Activated naive CD4-positive, alpha-beta T cell treated with anti-CD3 and anti-CD28 coated beads, Interleukin-2, amount 50 U/mL, for 16 hours (primary cell): Measurements from ENCODE around the gene FLNC.

Experiments
- DNase-seq: peaks from one replicate; pipeline ENCODE4 v3.0.0-alpha.2; 2020

Gene FLNC

GRCh38 chr7:128845475-128845874, 15.3 kb downstream of the FLNC start:
- no peak for DNase-seq

GRCh38 chr7:128845987-128846386, 15.8 kb downstream of the FLNC start:
- no peak for DNase-seq

- no peak for DNase-seq
Measured at GRCh38 chr7:128846781-128847444, 16.7 kb downstream of the FLNC start.

- no peak for DNase-seq
Measured at GRCh38 chr7:128847721-128848211, 17.6 kb downstream of the FLNC start.

DNA sequence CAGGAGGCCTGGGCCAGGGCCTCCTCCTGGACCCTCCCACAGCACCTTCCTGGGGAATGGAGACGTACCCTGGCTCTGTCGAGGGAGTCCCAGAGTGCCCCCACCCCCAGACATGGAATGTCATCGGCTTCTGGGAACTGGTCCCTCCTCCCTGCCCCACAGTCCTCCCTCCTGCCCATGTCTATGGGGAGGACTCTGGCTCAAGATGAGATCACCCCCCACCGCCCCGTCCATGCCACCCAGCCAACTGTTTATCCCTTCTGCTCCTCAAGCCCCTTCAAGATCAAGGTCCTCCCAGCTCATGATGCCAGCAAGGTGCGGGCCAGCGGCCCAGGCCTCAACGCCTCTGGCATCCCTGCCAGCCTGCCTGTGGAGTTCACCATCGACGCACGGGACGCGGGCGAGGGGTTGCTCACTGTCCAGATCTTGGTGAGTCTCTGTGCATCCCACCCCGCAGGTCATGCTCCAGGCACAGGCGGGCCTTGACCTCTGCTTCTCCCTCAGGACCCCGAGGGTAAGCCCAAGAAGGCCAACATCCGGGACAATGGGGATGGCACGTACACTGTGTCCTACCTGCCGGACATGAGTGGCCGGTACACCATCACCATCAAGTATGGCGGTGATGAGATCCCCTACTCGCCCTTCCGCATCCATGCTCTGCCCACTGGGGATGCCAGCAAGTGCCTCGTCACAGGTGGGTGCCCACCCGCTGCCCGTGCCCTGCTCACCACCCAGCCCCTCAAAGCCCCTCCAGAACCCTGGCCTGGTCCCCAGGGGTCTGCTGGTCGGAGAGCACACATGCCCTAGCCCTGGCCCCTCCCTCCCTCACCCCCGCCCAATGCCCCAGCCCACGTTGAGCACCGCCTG, 18.3 kb downstream of the FLNC start:
- DNase-seq, result no peak

- no peak for DNase-seq
Measured at GRCh38 chr7:128849156-128849515, 18.9 kb downstream of the FLNC start.

DNA sequence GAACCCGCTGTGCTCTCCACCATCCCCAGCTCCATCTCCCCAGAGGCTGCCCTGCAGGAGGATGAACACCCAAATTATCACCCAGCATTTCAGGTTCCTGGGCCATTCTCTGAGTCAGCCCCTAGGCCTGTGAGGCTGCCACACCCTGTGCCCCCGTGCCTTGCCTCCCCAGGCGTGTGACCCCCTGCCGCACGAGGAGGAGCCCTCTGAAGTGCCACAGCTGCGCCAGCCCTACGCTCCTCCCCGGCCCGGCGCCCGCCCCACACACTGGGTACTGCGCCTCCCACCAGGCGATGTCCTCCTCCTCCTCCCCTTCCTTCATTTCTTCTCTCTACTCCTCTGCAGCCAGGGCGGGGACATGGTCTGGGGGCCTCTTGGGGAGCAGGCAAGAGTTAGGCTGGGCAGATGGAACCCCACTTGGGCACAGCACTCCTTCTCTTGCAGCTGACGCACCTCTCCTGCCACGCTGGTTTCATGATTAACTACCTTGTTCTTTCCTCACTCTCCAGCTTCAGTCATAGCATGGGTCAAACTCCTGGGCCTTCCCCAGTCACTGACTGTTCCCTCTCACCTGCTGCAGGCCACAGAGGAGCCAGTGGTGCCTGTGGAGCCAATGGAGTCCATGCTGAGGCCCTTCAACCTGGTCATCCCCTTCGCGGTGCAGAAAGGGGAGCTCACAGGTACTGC, 19.7 kb downstream of the FLNC start:
- no peak for DNase-seq

DNA sequence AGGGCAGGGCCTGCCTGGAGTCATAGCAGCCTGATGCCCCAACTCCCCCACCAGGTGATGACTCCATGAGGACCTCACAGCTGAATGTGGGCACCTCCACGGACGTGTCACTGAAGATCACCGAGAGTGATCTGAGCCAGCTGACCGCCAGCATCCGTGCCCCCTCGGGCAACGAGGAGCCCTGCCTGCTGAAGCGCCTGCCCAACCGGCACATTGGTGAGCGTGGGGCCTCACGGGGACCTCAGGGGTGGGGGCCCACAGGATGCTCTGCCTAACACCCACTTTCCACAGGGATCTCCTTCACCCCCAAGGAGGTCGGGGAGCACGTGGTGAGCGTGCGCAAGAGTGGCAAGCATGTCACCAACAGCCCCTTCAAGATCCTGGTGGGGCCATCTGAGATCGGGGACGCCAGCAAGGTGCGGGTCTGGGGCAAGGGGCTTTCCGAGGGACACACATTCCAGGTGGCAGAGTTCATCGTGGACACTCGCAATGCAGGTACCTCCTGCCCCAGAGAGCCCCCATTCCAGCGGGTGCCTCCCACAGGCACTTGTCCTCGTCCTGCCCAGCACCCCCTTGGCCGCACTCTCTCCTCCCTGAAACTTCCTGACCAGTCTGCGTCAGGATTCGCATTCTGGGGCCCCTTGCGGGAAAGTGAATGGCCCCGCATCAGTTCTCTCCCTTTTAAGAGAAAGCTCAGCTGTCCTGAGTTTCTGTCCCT, 22.5 kb downstream of the FLNC start:
- no peak for DNase-seq

GRCh38 chr7:128853799-128854198, 23.6 kb downstream of the FLNC start:
- DNase-seq, result no peak

- DNase-seq, result no peak
Measured at GRCh38 chr7:128854396-128854795, 24.2 kb downstream of the FLNC start.

DNA sequence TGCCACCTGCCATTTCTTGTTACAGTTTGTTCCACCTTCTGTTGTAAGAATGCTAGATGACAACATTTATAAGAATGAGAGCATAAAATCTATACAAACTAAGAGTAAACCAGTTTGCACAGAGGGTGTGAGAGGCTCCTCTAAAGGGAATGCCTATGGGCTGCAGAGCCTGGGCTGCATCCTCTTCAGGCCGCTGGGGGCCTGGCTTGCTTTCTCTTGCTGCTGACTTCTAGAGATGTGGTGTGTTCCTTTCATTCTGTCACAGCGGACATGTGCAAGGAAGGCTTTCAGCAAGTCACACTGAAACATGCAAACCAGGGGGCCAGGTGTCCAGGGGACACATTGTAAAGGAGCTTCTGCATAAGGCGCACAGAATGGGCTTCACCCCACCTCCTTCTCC, 25.4 kb downstream of the FLNC start:
- DNase-seq, result no peak

- no peak for DNase-seq
Measured at GRCh38 chr7:128856001-128856718, 26.0 kb downstream of the FLNC start.

DNA sequence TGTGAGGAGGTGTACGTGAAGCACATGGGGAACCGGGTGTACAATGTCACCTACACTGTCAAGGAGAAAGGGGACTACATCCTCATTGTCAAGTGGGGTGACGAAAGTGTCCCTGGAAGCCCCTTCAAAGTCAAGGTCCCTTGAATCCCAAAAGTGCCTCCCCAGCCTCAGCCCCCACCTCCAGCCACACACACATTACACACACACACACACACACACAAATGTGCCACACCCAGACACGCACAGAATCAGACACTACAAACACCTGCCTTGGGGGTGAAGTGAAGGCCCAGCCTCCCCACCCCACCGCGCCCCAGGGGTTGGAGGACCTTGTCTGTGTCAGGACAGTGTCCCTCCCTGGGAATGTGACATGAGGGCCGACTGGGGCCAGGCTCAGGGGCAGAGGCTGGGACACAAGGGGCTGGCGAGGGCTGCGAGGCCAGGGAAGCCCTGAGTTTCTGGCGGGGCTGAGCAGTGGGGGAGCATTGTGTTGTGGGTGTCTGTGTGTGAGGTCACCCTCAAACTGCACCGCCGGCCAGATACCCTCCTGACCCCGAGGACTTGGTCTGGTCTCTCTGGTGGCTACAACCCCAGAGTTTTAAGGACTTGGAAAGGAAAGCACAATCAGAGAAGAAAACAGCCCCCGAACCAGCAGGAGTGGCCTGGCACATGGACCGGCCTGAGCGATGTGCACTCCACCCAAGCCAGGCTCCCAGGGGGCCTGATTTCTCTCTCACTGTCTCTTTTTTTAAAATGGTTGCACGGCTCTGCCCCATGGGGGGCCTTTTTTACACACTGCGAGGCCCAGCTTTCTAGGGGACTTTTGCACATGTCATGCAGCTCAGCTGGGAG, 28.4 kb downstream of the FLNC start:
- no peak for DNase-seq

DNA sequence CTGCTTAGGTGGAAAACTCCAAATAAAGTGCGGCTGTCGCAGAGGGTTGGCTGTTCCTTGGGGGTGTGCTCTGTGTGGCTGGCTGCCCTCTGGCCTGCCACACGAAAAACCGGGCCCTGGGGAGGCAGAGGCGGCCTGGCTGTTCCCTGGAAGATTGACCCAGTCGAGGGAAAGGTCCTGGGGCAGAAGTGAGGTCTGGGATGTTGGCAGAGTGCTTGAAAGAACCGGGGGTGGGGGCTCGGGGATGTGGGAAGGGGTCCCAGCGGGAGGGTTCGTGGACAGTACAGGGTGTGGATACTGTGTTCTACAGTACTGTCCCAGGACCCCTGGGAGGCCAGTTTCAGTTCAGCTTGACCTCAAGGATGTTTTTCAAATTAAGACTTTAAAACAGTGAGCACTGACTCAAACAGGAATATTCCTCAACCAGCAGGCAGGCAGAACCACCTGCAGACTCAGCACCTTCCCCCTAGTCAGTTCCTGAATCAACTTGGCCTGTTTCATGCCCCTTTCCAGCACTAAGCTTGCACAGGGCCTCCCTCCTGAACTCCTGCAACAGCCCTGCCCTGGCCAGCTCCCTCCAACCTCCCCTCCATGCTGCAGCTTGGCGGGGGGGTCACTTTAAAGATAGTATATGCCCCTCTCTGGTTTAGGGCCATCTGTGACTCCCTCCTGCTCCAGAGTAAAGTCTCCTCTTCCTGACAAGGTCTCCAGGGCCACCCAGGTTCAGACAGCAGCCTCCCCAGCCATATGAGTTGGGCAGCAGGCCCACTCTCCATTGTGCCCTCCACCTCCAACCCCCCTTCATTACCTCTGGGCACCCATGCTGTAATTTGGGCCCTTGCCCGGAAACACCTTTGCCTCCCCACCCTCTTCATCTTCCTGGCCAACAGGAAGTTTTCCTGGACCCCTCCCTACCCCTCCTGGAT, 29.3 kb downstream of the FLNC start:
- no peak for DNase-seq

GRCh38 chr7:128860158-128861073, 30.2 kb downstream of the FLNC start:
- no peak for DNase-seq

DNA sequence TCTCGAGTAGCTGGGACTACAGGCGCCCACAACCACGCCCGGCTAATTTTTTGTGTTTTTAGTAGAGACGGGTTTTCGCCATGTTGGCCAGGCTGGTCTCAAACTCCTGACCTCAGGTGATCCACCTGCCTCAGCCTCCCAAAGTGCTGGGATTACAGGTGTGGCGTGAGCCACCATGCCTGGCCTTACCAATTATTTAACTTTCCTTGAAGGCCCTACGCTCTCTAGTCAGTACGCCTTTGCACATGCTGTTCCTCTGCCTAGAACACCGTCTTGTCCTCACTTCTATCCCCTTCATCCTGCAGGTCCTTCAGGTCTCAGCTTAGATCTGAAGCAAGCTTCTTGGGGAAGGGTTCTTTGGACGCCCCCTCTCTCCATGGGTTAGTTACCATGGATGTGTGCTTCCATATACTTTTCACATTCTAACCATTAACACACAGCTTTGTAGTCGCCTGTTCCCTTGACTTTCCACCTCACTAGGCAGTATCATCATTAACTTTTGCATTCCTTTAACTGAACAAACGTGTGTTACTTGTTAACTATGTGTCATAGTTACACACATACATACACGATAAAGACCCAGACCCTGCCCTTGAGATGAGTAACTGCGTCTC, 31.9 kb downstream of the FLNC start:
- DNase-seq, result no peak

DNA sequence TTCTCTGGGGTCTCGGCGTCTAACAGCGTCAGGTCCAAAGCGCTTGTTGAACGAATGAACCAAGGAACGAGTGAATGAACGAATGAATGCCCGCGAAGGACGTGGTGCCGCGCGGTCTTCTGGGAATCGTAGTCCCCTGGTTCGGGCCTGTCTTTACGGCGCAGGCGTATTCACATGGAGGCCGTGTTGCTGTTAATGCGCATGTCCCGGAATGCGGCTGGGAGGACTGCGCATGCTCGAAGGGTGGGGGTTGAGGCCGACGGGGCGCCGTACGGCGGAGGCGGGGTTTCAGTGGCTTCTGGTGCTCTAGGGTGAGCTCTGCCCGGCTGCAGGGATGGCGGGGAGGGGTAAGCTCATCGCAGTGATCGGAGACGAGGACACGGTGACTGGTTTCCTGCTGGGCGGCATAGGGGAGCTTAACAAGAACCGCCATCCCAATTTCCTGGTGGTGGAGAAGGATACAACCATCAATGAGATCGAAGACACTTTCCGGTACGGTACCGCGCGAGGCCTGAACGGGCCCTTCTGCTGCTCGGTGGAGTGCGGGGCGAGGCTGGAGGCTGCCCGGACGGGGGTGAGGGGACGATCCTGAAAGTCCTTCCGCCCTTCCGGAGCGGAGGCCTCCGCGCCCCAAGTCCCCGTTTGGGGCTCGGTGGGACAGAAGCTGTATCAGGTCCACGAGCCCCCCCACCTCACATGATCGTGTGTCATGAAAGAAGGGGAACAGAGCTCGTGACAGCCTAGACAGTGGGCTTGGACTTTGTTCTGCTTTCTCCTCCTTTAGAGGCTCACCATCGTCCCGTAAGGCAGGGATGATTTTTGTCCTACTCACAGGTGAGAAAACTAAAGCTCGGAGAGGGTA, 32.6 kb downstream of the FLNC start, which contains the start of gene ATP6V1F:
Gene ATP6V1F (plus strand): TSS at position 286 of the 862 bp plus-strand sequence. CDS start 49 bp downstream, at position 335.
- peak; percentile 98 for DNase-seq
